Nephron (organoid): Measurements from ENCODE around the gene DIP2C.

ENCODE experiments used
- H3K27ac Mint-ChIP-seq, 3 experiments: 2 replicates each; pipeline ENCODE4 v1.8.0; 2020; ENCODE audit warnings: mixed read lengths in 3 of 3, mild to moderate bottlenecking in 2 of 3, moderate library complexity in 1 of 3
- H3K27me3 Mint-ChIP-seq: 2 replicates; pipeline ENCODE4 v1.8.0; 2021; ENCODE audit warnings: low read depth, mild to moderate bottlenecking, moderate library complexity, mixed read lengths
- H3K36me3 Mint-ChIP-seq: 2 replicates; pipeline ENCODE4 v1.8.0; 2020; ENCODE audit warnings: low read depth, mixed read lengths
- H3K4me1 Mint-ChIP-seq: 2 replicates; pipeline ENCODE4 v1.8.0; 2020; ENCODE audit warnings: mixed read lengths
- H3K4me3 Mint-ChIP-seq, 3 experiments: 2 replicates each; pipeline ENCODE4 v1.8.0; 2020; ENCODE audit warnings: mild to moderate bottlenecking in 3 of 3, mixed read lengths in 3 of 3, moderate library complexity in 2 of 3
- H3K9me3 Mint-ChIP-seq: 2 replicates; pipeline ENCODE4 v1.8.0; 2020; ENCODE audit warnings: mixed read lengths
- TF ChIP-seq, protein P1 (sequence below), 3 experiments: fragments of 200-600 bp; sonication (generic); IDR thresholded peaks; one replicate each; pipeline ENCODE4 v1.5.0; 2021; ENCODE audit warnings: antibody characterized with exemption in 3 of 3; ENCODE audit not compliant: unreplicated experiment in 3 of 3

The DIP2C gene

DNA sequence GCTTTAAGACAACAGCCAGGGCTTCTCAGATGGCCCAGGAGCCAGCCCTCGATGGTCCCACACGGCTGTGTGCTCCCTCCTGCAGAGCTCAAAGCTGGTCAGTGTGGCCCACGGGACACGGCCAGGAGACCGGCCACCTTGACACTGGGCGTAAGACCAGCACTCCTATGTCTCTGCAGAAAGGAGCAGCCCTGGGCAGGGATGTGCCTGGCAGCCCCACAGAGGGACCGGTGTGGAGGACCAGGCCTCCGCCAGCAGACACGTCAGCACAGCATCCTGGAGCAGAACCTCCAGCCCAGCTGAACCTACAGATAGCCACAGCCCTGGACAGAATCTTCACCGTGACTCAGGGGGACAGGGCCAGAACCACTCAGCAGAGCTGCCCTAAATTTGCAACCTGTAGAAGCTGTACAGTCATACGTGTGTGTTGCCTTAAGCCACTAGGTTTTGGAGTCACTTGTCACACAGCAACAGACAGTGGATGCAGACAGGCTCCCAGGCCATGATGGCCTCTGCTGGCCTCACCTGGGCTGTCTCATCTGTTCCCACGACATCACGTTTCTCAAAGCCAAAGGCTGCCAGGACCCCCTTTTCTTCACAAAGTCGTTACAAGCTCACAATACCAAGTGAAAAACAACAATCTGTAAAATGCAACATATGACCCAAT lies 132.4 kb downstream of the DIP2C start:
- Mint-ChIP-seq H3K36me3 (no peaks in the 10 kb centered on the region), H3K4me1 (peaks cover 64% of the 10 kb centered on the region), H3K9me3 (no peaks in the 10 kb centered on the region), H3K27ac (peak overlapping the region; percentile 14 to 83 (median 54)), H3K4me3 (no peak overlapping the region), H3K27me3 (no peaks in the 10 kb centered on the region)
- TF ChIP-seq, protein P1, sequence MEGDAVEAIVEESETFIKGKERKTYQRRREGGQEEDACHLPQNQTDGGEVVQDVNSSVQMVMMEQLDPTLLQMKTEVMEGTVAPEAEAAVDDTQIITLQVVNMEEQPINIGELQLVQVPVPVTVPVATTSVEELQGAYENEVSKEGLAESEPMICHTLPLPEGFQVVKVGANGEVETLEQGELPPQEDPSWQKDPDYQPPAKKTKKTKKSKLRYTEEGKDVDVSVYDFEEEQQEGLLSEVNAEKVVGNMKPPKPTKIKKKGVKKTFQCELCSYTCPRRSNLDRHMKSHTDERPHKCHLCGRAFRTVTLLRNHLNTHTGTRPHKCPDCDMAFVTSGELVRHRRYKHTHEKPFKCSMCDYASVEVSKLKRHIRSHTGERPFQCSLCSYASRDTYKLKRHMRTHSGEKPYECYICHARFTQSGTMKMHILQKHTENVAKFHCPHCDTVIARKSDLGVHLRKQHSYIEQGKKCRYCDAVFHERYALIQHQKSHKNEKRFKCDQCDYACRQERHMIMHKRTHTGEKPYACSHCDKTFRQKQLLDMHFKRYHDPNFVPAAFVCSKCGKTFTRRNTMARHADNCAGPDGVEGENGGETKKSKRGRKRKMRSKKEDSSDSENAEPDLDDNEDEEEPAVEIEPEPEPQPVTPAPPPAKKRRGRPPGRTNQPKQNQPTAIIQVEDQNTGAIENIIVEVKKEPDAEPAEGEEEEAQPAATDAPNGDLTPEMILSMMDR (IDR thresholded peaks at IDR 0.05; ENCODE audit: unreplicated experiment in 3 of 3) = no peak

DNA sequence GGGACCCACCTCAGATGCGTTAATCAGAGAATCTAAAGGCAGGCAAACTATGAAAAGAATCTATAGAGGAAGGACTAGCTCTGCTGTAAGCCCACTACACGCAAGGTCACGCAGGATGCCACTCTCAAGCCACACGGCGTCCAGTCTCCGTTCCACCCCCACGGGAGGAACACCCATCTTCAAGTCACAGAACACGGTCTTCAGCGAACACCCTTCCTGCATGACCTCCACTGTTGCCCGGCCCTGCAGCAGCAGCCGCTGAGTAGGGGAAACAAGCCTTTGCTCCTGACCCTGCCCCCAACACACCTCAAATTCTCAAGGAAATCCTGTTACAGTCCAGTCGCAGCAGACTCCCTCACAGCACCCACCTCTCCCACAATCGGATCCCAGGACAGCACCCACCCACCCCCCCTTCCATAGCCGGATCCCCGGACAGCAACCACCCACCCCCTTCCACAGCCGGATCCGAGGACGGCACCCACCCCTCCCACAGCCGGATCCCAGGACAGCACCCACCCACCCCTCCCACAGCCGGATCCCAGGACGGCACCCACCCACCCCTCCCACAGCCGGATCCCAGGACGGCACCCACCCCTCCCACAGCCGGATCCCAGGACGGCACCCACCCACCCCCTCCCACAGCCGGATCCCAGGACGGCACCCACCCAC lies 133.7 kb downstream of the DIP2C start:
- no peaks in the 10 kb centered on the region for H3K9me3 Mint-ChIP-seq
- peak overlapping the region in 1 of 3 experiments; percentile 92 for H3K27ac Mint-ChIP-seq
- TF ChIP-seq, protein P1 (IDR thresholded peaks at IDR 0.05; ENCODE audit: unreplicated experiment in 3 of 3) = no peak
- H3K27me3 Mint-ChIP-seq = no peaks in the 10 kb centered on the region
- H3K4me3 Mint-ChIP-seq = no peak overlapping the region
- H3K4me1 Mint-ChIP-seq = peaks cover 56% of the 10 kb centered on the region
- no peaks in the 10 kb centered on the region for H3K36me3 Mint-ChIP-seq

DNA sequence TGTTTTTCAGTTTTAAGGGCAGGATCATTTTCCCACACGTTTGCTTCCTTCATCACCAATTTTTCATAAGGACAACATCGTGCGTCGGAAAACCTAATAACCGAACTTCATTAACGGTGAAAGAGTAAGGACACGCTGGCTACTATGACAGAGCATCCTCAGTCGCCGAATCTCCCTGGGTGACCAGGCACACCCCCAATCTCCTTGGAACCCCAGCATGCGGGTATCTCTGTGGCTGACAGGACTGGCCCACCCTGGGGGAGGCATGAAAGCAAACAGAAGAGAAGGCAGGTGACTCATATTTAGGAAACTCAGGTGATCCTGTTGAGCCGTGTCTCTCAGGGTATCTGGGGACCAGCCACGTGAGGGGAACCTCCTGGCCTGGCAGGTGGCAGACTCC lies 134.2 kb downstream of the DIP2C start:
- H3K36me3 Mint-ChIP-seq = no peaks in the 10 kb centered on the region
- H3K27me3 Mint-ChIP-seq = no peaks in the 10 kb centered on the region
- H3K4me3 Mint-ChIP-seq = no peak overlapping the region
- TF ChIP-seq, protein P1 (IDR thresholded peaks at IDR 0.05; ENCODE audit: unreplicated experiment in 3 of 3) = no peak
- H3K9me3 Mint-ChIP-seq = no peaks in the 10 kb centered on the region
- peak overlapping the region in 1 of 3 experiments; percentile 92 for H3K27ac Mint-ChIP-seq
- peaks cover 50% of the 10 kb centered on the region for H3K4me1 Mint-ChIP-seq

DNA sequence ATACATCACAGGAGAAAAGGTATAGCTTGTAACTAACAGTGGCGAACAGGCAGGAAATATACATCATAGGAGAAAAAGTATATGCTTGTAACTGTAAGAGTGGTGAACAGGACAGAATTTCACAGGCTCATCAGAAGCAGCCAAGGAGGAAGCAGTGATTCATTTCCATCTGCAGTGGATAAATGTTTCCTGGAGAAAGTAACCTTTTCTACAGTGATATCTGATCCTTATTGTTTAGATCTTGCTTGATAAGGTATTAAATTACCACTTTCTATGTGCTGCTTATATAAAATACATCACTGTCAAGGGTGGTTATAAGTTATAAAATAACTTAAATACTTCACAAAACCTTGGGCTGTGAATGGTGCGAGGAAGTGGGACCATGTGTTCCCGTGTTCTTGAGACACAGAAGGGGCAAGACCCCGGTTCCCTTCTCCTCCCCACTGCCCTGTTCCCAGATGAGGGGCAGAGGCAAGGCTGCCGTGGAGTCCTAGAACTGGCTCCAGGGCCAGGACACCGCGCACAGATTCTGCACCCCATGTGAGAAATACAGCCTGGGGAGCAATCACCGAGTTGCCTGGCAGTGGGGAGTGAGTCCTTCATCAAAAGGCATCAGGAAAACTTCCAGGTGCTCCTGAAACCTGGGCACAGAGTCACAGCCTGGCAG lies 135.2 kb downstream of the DIP2C start:
- TF ChIP-seq, protein P1 (IDR thresholded peaks at IDR 0.05; ENCODE audit: unreplicated experiment in 3 of 3) = no peak
- Mint-ChIP-seq H3K36me3 (no peaks in the 10 kb centered on the region), H3K4me3 (no peak overlapping the region), H3K27ac (peak overlapping the region in 1 of 3 experiments; percentile 47), H3K27me3 (no peaks in the 10 kb centered on the region), H3K4me1 (peaks cover 45% of the 10 kb centered on the region), H3K9me3 (no peaks in the 10 kb centered on the region)

DNA sequence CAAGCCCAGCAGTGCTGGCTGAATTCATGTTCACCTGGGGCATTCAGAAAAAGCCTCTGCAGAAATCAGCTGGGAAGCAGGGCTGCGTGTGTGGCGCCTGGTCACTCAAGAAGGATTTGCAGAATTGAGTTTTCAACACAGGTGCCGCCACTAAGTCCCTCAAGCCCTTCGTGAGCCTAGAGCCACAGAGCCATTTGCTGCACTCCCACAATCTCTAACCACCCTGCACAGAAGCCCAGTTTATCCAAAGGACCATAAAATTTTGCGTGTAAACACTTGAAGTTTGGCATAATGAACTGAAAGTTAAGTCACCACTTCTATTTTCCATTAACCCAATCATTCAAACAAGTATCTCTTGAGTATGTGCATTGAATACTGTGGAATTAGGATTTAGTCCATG lies 136.2 kb downstream of the DIP2C start:
- no peaks in the 10 kb centered on the region for H3K36me3 Mint-ChIP-seq
- no peaks in the 10 kb centered on the region for H3K27me3 Mint-ChIP-seq

More for the DNA sequence above, 136.2 kb downstream of the DIP2C start:
- peaks cover 50% of the 10 kb centered on the region for H3K4me1 Mint-ChIP-seq
- H3K4me3 Mint-ChIP-seq = no peak overlapping the region
- TF ChIP-seq, protein P1 (IDR thresholded peaks at IDR 0.05; ENCODE audit: unreplicated experiment in 3 of 3) = no peak
- peak overlapping the region in 2 of 3 experiments; percentile 11 to 33 for H3K27ac Mint-ChIP-seq
- H3K9me3 Mint-ChIP-seq = no peaks in the 10 kb centered on the region
